ENCODE results near the gene TEX9.

DNA sequence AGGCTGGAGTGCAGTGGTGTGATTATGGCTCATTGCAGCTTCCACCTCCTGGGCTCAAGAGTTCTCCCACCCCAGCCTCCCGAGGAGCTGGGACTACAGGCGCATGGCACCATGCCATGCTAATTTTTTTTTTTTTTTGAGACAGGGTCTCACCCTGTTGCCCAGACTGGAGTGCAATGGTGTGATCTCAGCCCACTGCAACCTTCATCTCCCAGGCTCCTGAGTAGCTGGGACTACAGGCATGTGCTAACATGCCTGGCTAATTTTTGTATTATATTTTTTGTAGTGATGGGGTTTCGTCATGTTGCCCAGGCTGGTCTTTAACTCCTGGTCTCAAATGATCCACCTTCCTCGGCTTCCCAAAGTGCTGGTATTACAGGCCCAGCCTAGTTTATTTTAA is 4.0 kb downstream of the TEX9 start:
- TF ChIP-seq, protein P1, sequence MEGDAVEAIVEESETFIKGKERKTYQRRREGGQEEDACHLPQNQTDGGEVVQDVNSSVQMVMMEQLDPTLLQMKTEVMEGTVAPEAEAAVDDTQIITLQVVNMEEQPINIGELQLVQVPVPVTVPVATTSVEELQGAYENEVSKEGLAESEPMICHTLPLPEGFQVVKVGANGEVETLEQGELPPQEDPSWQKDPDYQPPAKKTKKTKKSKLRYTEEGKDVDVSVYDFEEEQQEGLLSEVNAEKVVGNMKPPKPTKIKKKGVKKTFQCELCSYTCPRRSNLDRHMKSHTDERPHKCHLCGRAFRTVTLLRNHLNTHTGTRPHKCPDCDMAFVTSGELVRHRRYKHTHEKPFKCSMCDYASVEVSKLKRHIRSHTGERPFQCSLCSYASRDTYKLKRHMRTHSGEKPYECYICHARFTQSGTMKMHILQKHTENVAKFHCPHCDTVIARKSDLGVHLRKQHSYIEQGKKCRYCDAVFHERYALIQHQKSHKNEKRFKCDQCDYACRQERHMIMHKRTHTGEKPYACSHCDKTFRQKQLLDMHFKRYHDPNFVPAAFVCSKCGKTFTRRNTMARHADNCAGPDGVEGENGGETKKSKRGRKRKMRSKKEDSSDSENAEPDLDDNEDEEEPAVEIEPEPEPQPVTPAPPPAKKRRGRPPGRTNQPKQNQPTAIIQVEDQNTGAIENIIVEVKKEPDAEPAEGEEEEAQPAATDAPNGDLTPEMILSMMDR (conservative IDR thresholded peaks at IDR 0.05; ENCODE audit: low read depth, low read length) = no peak
- TF ChIP-seq CEBPB (IDR thresholded peaks at IDR 0.05; ENCODE audit: low read depth, low read length) (no peak), SMC3 (IDR thresholded peaks at IDR 0.05; ENCODE audit: low read depth, low read length) (no peak), MXI1 (IDR thresholded peaks at IDR 0.05; ENCODE audit: borderline replicate concordance, low read depth, low read length) (no peak), POLR2A (IDR thresholded peaks at IDR 0.05; ENCODE audit: low read depth, low read length) (no peak), FOS (IDR thresholded peaks at IDR 0.05; ENCODE audit: low read depth, low read length) (no peak)
- TF ChIP-seq, protein P2, sequence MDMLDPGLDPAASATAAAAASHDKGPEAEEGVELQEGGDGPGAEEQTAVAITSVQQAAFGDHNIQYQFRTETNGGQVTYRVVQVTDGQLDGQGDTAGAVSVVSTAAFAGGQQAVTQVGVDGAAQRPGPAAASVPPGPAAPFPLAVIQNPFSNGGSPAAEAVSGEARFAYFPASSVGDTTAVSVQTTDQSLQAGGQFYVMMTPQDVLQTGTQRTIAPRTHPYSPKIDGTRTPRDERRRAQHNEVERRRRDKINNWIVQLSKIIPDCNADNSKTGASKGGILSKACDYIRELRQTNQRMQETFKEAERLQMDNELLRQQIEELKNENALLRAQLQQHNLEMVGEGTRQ (IDR thresholded peaks at IDR 0.05; ENCODE audit: low read depth, low read length) = no peak
